Measurements from ENCODE around the gene GALNT2. TPM values are rescaled to one million over a fixed set of nuclear protein-coding genes. Genes with fewer than 3 reads are reported as not detected.

GALNT2 gene
- total RNA-seq, 3 donors from 2014 or later, result 83.9 to 101 (median 89.1) TPM

GRCh38 chr1:230220907-230221306, 153.9 kb downstream of the GALNT2 start:
- H3K4me3 Mint-ChIP-seq, result no peak overlapping the region
- H3K27me3 Mint-ChIP-seq (ENCODE audit: low read depth), result no peaks in the 10 kb centered on the region
- no peaks in the 10 kb centered on the region for H3K4me1 Mint-ChIP-seq (ENCODE audit: low read depth)

GRCh38 chr1:230222678-230223077, 155.6 kb downstream of the GALNT2 start:
- DNase-seq (no peak), ATAC-seq (no peak)
- Mint-ChIP-seq H3K4me3 (no peak overlapping the region), H3K36me3 (ENCODE audit: insufficient read depth) (peaks cover 9% of the 10 kb centered on the region), H3K9me3 (no peaks in the 10 kb centered on the region), H3K27me3 (ENCODE audit: low read depth) (no peaks in the 10 kb centered on the region), H3K4me1 (ENCODE audit: low read depth) (no peaks in the 10 kb centered on the region)

More at GRCh38 chr1:230220907-230221306, 153.9 kb downstream of the GALNT2 start:
- H3K9me3 Mint-ChIP-seq, result no peaks in the 10 kb centered on the region
- ATAC-seq (no peak), DNase-seq (no peak)
- H3K36me3 Mint-ChIP-seq (ENCODE audit: insufficient read depth), result peaks cover 9% of the 10 kb centered on the region

- H3K27me3 Mint-ChIP-seq (ENCODE audit: low read depth), result no peaks in the 10 kb centered on the region
- no peak overlapping the region for H3K4me3 Mint-ChIP-seq
- DNase-seq (no peak), ATAC-seq (no peak)
- H3K4me1 Mint-ChIP-seq (ENCODE audit: low read depth), result no peaks in the 10 kb centered on the region
- H3K36me3 Mint-ChIP-seq (ENCODE audit: insufficient read depth), result peaks cover 6% of the 10 kb centered on the region
- no peaks in the 10 kb centered on the region for H3K9me3 Mint-ChIP-seq
These were observed 157.3 kb downstream of the GALNT2 start for GRCh38 chr1:230224101-230224960.

- Mint-ChIP-seq H3K4me1 (ENCODE audit: low read depth) (peaks cover 4% of the 10 kb centered on the region), H3K36me3 (ENCODE audit: insufficient read depth) (peaks cover 8% of the 10 kb centered on the region), H3K27me3 (ENCODE audit: low read depth) (no peaks in the 10 kb centered on the region), H3K4me3 (no peak overlapping the region), H3K9me3 (no peaks in the 10 kb centered on the region)
- DNase-seq (no peak), ATAC-seq (no peak)
These were observed 159.2 kb downstream of the GALNT2 start for GRCh38 chr1:230226007-230226800.

- DNase-seq, result no peak
- Mint-ChIP-seq H3K9me3 (no peaks in the 10 kb centered on the region), H3K27me3 (ENCODE audit: low read depth) (no peaks in the 10 kb centered on the region), H3K4me1 (ENCODE audit: low read depth) (peaks cover 9% of the 10 kb centered on the region), H3K36me3 (ENCODE audit: insufficient read depth) (peaks cover 8% of the 10 kb centered on the region), H3K4me3 (no peak overlapping the region)
- ATAC-seq, result no peak
These were observed 159.8 kb downstream of the GALNT2 start for GRCh38 chr1:230226814-230227213.

- ATAC-seq (no peak), DNase-seq (no peak)
- Mint-ChIP-seq H3K36me3 (ENCODE audit: insufficient read depth) (peaks cover 8% of the 10 kb centered on the region), H3K9me3 (no peaks in the 10 kb centered on the region), H3K27me3 (ENCODE audit: low read depth) (no peaks in the 10 kb centered on the region), H3K4me3 (no peak overlapping the region), H3K4me1 (ENCODE audit: low read depth) (peaks cover 9% of the 10 kb centered on the region)
These were observed 161.3 kb downstream of the GALNT2 start for GRCh38 chr1:230228236-230228897.

GRCh38 chr1:230230273-230230672, 163.2 kb downstream of the GALNT2 start:
- ATAC-seq, result no peak
- peaks cover 13% of the 10 kb centered on the region for H3K36me3 Mint-ChIP-seq (ENCODE audit: insufficient read depth)
- no peaks in the 10 kb centered on the region for H3K27me3 Mint-ChIP-seq (ENCODE audit: low read depth)
- H3K4me3 Mint-ChIP-seq, result no peak overlapping the region
- no peaks in the 10 kb centered on the region for H3K9me3 Mint-ChIP-seq
- peaks cover 9% of the 10 kb centered on the region for H3K4me1 Mint-ChIP-seq (ENCODE audit: low read depth)
- DNase-seq, result no peak

GRCh38 chr1:230230948-230231773, 164.1 kb downstream of the GALNT2 start:
- no peak overlapping the region for H3K4me3 Mint-ChIP-seq
- peaks cover 9% of the 10 kb centered on the region for H3K4me1 Mint-ChIP-seq (ENCODE audit: low read depth)
- DNase-seq (no peak), ATAC-seq (no peak)
- peaks cover 21% of the 10 kb centered on the region for H3K36me3 Mint-ChIP-seq (ENCODE audit: insufficient read depth)
- H3K9me3 Mint-ChIP-seq, result no peaks in the 10 kb centered on the region
- no peaks in the 10 kb centered on the region for H3K27me3 Mint-ChIP-seq (ENCODE audit: low read depth)

- peak in 1 of 2 donors; percentile 41 for ATAC-seq
- H3K4me1 Mint-ChIP-seq (ENCODE audit: low read depth), result peaks cover 9% of the 10 kb centered on the region
- no peak overlapping the region for H3K4me3 Mint-ChIP-seq
- H3K36me3 Mint-ChIP-seq (ENCODE audit: insufficient read depth), result peaks cover 25% of the 10 kb centered on the region
- DNase-seq, result no peak
- no peaks in the 10 kb centered on the region for H3K9me3 Mint-ChIP-seq
- H3K27me3 Mint-ChIP-seq (ENCODE audit: low read depth), result no peaks in the 10 kb centered on the region
These were observed 164.7 kb downstream of the GALNT2 start for GRCh38 chr1:230231774-230232145.

- peaks cover 9% of the 10 kb centered on the region for H3K4me1 Mint-ChIP-seq (ENCODE audit: low read depth)
- ATAC-seq, result no peak
These were observed 165.3 kb downstream of the GALNT2 start for GRCh38 chr1:230232371-230232771.

GRCh38 chr1:230233786-230234185, 166.7 kb downstream of the GALNT2 start:
- no peaks in the 10 kb centered on the region for H3K9me3 Mint-ChIP-seq
- peaks cover 32% of the 10 kb centered on the region for H3K36me3 Mint-ChIP-seq (ENCODE audit: insufficient read depth)
- H3K4me3 Mint-ChIP-seq, result no peak overlapping the region
- ATAC-seq (no peak), DNase-seq (no peak)
- peaks cover 9% of the 10 kb centered on the region for H3K4me1 Mint-ChIP-seq (ENCODE audit: low read depth)
- H3K27me3 Mint-ChIP-seq (ENCODE audit: low read depth), result no peaks in the 10 kb centered on the region

More at GRCh38 chr1:230232371-230232771, 165.3 kb downstream of the GALNT2 start:
- no peaks in the 10 kb centered on the region for H3K9me3 Mint-ChIP-seq
- no peak for DNase-seq
- H3K36me3 Mint-ChIP-seq (ENCODE audit: insufficient read depth), result peaks cover 30% of the 10 kb centered on the region
- no peak overlapping the region for H3K4me3 Mint-ChIP-seq
- H3K27me3 Mint-ChIP-seq (ENCODE audit: low read depth), result no peaks in the 10 kb centered on the region

- Mint-ChIP-seq H3K4me1 (ENCODE audit: low read depth) (peaks cover 16% of the 10 kb centered on the region), H3K27me3 (ENCODE audit: low read depth) (no peaks in the 10 kb centered on the region), H3K36me3 (ENCODE audit: insufficient read depth) (peaks cover 41% of the 10 kb centered on the region), H3K9me3 (no peaks in the 10 kb centered on the region), H3K4me3 (no peak overlapping the region)
- DNase-seq (no peak), ATAC-seq (no peak)
These were observed 168.8 kb downstream of the GALNT2 start for GRCh38 chr1:230235876-230236275.

GRCh38 chr1:230236301-230237008, 169.4 kb downstream of the GALNT2 start:
- no peak overlapping the region for H3K4me3 Mint-ChIP-seq
- H3K27me3 Mint-ChIP-seq (ENCODE audit: low read depth), result no peaks in the 10 kb centered on the region
- DNase-seq (no peak), ATAC-seq (no peak)
- H3K4me1 Mint-ChIP-seq (ENCODE audit: low read depth), result peaks cover 15% of the 10 kb centered on the region
- H3K9me3 Mint-ChIP-seq, result no peaks in the 10 kb centered on the region
- H3K36me3 Mint-ChIP-seq (ENCODE audit: insufficient read depth), result peaks cover 45% of the 10 kb centered on the region

Measured in activated T-cell treated with anti-CD3 and anti-CD28 coated beads, Interleukin-2, amount 50 U/mL, for 4 hours (primary cell).